Gastroesophageal sphincter (tissue), 4 donors: ENCODE results near the gene ITIH5. TPM values are rescaled to one million over a fixed set of nuclear protein-coding genes. Genes with fewer than 3 reads are reported as not detected.

Experiments
- ATAC-seq: fragments of 150-250 bp; one replicate; pipeline ENCODE4 v1.9.1; 2016; ENCODE audit warnings: mild to moderate bottlenecking, moderate library complexity
- H3K27ac ChIP-seq, 4 donors: fragments of 200-600 bp; sonication (generic) in 3 of 4; 1 replicate in 3 of 4; 2 replicates in 1 of 4; pipeline ENCODE4 v1.5.1; 2016 to 2019
- H3K27me3 ChIP-seq: fragments of 200-600 bp; sonication (generic); one replicate; pipeline ENCODE4 v1.5.1; 2019
- H3K36me3 ChIP-seq, 2 donors: fragments of 200-600 bp; sonication (generic); one replicate each; pipeline ENCODE4 v1.5.1; 2019; ENCODE audit warnings: control low read depth in 1 of 2
- H3K4me1 ChIP-seq, 3 donors: fragments of 200-600 bp; sonication (generic); 1 replicate in 2 of 3; 2 replicates in 1 of 3; pipeline ENCODE4 v1.5.1; 2016 to 2019; ENCODE audit warnings: control low read depth in 2 of 3
- H3K4me3 ChIP-seq, 2 donors: fragments of 200-600 bp; sonication (generic); one replicate each; pipeline ENCODE4 v1.5.1; 2019; ENCODE audit warnings: mild to moderate bottlenecking in 1 of 2, moderate library complexity in 1 of 2
- H3K9me3 ChIP-seq, 3 donors: fragments of 200-600 bp; sonication (generic); one replicate each; pipeline ENCODE4 v1.5.1; 2017 to 2019; ENCODE audit warnings: control low read depth in 2 of 3
- EP300 ChIP-seq: sonication (generic); formaldehyde crosslinking; IDR thresholded peaks from one replicate; pipeline ENCODE4 v1.6.1; 2017; ENCODE audit warnings: antibody characterized with exemption, mild to moderate bottlenecking
- POLR2A ChIP-seq, 2 donors: fragments of 450-650 bp; IDR thresholded peaks; one replicate each; pipeline ENCODE4 v1.6.1; 2017; ENCODE audit warnings: antibody characterized with exemption in 2 of 2, mild to moderate bottlenecking in 2 of 2, moderate library complexity in 1 of 2
- POLR2AphosphoS5 ChIP-seq: sonication (generic); formaldehyde crosslinking; IDR thresholded peaks from one replicate; pipeline ENCODE4 v1.6.1; 2017; ENCODE audit warnings: antibody characterized with exemption
- WGBS, 2 donors: methylation state at CpG; one replicate each; pipeline ENCODE4 v1.1.5; 2018; ENCODE audit warnings: low coverage in 1 of 2; 5-methylcytosine and 5-hydroxymethylcytosine counted together
- total RNA-seq, 4 donors: library from RNA; depleted of rRNA; stranded (reverse); fragments of >200 nt; gene quantifications; one replicate each; pipeline ENCODE4 v1.1.0, GENCODE V29; 2016
- TF ChIP-seq, protein P1 (sequence below), 4 experiments: fragments of 200-600 bp in 2 of 4; fragments of 450-650 bp in 2 of 4; sonication (generic) in 1 of 4; IDR thresholded peaks; one replicate each; pipeline ENCODE4 v1.5.1; 2017 to 2019; ENCODE audit warnings: antibody characterized with exemption in 4 of 4, mild to moderate bottlenecking in 2 of 4, moderate library complexity in 2 of 4

ITIH5 gene
- total RNA-seq, 4 donors from 2014 or later = 36.4 to 96.0 (median 52.9) TPM

GRCh38 chr10:7529638-7530037 is 137.1 kb downstream of the ITIH5 start:
- 33 to 47% methylated on average over 5 of the region's 7 CpGs for WGBS, 2 donors
- H3K4me1 ChIP-seq = no peaks in the 10 kb centered on the region
- no peak overlapping the region for H3K4me3 ChIP-seq
- TF ChIP-seq, protein P1, sequence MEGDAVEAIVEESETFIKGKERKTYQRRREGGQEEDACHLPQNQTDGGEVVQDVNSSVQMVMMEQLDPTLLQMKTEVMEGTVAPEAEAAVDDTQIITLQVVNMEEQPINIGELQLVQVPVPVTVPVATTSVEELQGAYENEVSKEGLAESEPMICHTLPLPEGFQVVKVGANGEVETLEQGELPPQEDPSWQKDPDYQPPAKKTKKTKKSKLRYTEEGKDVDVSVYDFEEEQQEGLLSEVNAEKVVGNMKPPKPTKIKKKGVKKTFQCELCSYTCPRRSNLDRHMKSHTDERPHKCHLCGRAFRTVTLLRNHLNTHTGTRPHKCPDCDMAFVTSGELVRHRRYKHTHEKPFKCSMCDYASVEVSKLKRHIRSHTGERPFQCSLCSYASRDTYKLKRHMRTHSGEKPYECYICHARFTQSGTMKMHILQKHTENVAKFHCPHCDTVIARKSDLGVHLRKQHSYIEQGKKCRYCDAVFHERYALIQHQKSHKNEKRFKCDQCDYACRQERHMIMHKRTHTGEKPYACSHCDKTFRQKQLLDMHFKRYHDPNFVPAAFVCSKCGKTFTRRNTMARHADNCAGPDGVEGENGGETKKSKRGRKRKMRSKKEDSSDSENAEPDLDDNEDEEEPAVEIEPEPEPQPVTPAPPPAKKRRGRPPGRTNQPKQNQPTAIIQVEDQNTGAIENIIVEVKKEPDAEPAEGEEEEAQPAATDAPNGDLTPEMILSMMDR (IDR thresholded peaks at IDR 0.05) = peak in 3 of 4 experiments; percentile 31 to 67 (median 31)
- no peak for TF ChIP-seq POLR2A (IDR thresholded peaks at IDR 0.05)
- no peaks in the 10 kb centered on the region for H3K36me3 ChIP-seq
- no peaks in the 10 kb centered on the region for H3K9me3 ChIP-seq
- peak; percentile 66 for ATAC-seq
- H3K27me3 ChIP-seq = peaks cover 6% of the 10 kb centered on the region
- H3K27ac ChIP-seq = no peak overlapping the region

- H3K9me3 ChIP-seq = no peaks in the 10 kb centered on the region
- H3K36me3 ChIP-seq = no peaks in the 10 kb centered on the region
- peaks cover 24% of the 10 kb centered on the region for H3K27me3 ChIP-seq
- H3K4me3 ChIP-seq = no peak overlapping the region
- 93 to 100% methylated on average over 1 of the region's 1 CpG for WGBS, 2 donors
- ATAC-seq = no peak
- H3K27ac ChIP-seq = no peak overlapping the region
- TF ChIP-seq, protein P1 (IDR thresholded peaks at IDR 0.05) = no peak
- no peak for TF ChIP-seq EP300
- no peak for TF ChIP-seq POLR2AphosphoS5
- no peak for TF ChIP-seq POLR2A (IDR thresholded peaks at IDR 0.05)
- no peaks in the 10 kb centered on the region for H3K4me1 ChIP-seq
Observed at GRCh38 chr10:7527468-7527867, 139.3 kb downstream of the ITIH5 start.

GRCh38 chr10:7526017-7526400 is 140.8 kb downstream of the ITIH5 start:
- TF ChIP-seq, protein P1 (IDR thresholded peaks at IDR 0.05) = no peak
- Histone ChIP-seq H3K4me1 (no peaks in the 10 kb centered on the region), H3K9me3 (no peaks in the 10 kb centered on the region), H3K4me3 (no peak overlapping the region), H3K36me3 (no peaks in the 10 kb centered on the region), H3K27me3 (peaks cover 27% of the 10 kb centered on the region), H3K27ac (no peak overlapping the region)
- WGBS, 2 donors = 89 to 91% methylated on average over 10 to 15 of the region's 19 CpGs
- ATAC-seq = no peak

- no peaks in the 10 kb centered on the region for H3K9me3 ChIP-seq
- peak; percentile 72 for ATAC-seq
- no peak overlapping the region for H3K4me3 ChIP-seq
- no peaks in the 10 kb centered on the region for H3K36me3 ChIP-seq
- H3K4me1 ChIP-seq = no peaks in the 10 kb centered on the region
- WGBS, 2 donors = 31 to 39% methylated on average over 11 to 15 of the region's 16 CpGs
- no peak overlapping the region for H3K27ac ChIP-seq
- peaks cover 27% of the 10 kb centered on the region for H3K27me3 ChIP-seq
- TF ChIP-seq POLR2A (IDR thresholded peaks at IDR 0.05) (no peak), POLR2AphosphoS5 (no peak), EP300 (no peak)
- TF ChIP-seq, protein P1 (IDR thresholded peaks at IDR 0.05) = peak; percentile 77 to 98 (median 90)
Observed at GRCh38 chr10:7525314-7526016, 141.3 kb downstream of the ITIH5 start.

- Histone ChIP-seq H3K4me3 (no peak overlapping the region), H3K9me3 (no peaks in the 10 kb centered on the region), H3K36me3 (no peaks in the 10 kb centered on the region), H3K4me1 (no peaks in the 10 kb centered on the region), H3K27ac (no peak overlapping the region), H3K27me3 (peaks cover 29% of the 10 kb centered on the region)
- TF ChIP-seq POLR2AphosphoS5 = no peak
- TF ChIP-seq, protein P1 (IDR thresholded peaks at IDR 0.05) = no peak
- no peak for TF ChIP-seq EP300
- TF ChIP-seq POLR2A (IDR thresholded peaks at IDR 0.05) = no peak
- WGBS, 2 donors = 14% methylated on average over 1 of the region's 4 CpGs; no CpG with 5 or more reads in 1 of the 2 donors
- ATAC-seq = no peak
Observed at GRCh38 chr10:7523656-7524055, 143.1 kb downstream of the ITIH5 start.
